HG02678 (cell line): Measurements from ENCODE around the gene ARSI.

ENCODE experiments used
- ATAC-seq: cut with Tn5 transposase; IDR thresholded peaks from one replicate; pipeline ENCODE4 v1.9.1; 2021; ENCODE audit warnings: mild to moderate bottlenecking, moderate library complexity; ENCODE audit not compliant: unreplicated experiment

The ARSI gene

DNA sequence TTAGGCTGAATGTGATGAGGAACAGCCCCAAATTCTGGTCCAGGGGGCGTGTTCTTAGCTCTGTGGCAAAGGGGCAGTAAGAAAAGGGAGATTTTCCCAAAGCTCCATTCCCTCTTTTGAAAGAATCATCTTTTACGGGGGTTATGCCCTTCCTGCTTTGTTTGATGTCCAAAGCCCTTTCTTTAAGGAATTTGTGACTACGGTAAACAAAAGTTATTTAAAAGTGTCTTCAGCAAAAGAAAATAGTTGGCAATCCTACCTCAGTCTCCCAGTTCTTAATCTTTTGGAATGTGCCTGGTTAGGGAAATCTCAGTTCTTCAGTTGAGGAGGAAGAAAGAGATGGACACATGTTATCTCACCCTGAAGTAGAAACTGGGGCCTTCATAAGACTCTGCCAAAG is 24.4 kb upstream of the ARSI start:
- no peak for ATAC-seq

DNA sequence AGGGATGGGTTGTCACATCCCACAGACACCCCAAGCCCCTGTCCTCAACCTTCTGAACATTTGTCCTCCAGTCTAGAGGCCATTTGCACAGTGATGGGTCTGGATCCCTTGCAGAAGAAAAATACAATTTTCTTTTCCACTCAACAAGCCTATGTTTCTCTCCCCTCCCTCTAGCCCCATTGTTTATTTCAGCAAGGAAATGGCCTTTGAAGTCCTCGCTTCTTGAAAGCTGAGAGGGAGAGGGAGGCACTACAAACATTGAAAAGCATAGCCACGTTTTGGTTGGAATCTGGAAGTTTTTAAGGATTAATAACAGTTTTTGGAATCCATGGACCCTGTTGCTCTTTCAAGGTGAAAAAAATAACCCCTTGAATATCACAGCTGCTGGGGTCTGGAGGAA is 24.0 kb upstream of the ARSI start:
- no peak for ATAC-seq

DNA sequence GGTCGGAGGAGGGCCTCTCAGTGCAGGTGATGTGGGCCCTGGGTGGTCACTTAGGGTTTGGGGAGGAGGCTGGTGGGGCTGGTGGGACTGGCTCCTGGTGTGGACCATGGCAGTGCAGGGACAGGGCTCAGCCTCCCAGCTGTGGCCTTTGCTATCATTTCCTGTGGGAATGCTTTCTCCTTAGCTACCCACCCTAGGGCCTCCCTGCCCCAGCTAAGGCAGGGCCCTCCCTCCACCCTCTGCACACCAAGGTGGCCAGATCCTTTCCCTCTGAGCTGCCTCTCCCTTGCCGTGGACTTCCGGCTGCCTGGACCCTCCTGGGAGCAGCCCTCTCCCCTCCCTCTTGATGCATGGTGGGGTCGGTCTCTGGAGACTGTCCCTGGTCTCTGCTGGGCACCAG is 22.7 kb upstream of the ARSI start:
- ATAC-seq: no peak

DNA sequence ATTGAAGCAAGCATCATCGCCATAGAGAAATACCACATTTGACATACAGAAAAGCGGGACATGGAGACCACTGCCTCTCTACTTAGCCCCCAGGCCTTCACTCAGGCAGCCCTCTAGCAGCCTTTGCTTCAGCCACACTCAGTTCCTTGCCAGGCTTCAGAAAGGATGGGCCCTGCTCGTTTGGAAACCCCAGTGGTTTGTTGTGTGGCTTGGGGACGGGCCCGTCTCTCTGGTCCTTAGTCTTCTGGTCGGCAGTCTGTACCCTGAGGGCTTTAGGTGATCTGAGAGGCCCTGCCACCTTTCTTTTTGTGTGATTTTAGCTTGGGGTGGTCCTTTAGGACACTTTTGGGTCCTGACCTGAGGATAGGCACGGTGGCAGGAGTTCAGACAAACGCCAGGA is 21.1 kb upstream of the ARSI start:
- no peak for ATAC-seq

DNA sequence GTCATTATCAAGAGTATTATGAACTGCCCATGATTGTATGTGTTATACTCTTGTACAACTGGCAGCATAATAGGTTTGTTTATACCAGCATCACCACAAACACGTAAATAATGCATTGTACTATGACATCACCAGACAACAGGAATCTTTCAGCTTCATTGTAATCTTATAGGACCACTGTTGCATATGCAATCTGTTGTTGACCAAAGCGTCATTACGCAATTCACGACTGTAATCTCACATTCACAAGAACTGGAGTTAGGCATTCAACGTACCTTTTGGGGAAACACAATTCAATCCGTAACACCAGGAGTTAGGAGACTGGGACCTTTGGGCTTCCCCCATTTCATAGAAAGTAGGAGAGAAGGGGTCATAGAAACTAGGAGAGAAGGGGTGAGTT is 20.4 kb upstream of the ARSI start:
- ATAC-seq: no peak

DNA sequence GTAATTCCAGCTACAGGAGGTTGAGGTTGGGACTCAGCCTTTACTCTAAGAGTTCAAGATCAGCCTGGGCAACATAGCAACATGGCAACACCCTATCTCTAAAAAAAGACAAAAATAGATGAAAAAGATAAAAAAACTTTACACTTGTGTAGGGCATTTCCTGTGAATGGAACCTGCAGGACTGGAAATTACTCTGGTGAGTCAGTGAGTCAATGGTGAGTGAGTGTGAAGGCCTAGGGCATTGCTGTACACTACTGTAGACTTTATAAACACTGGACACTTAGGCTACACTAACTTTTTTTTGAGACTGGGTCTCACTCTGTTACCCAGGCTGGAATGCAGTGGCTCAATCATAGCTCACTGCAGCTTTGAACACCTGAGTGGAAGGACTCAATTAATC is 19.5 kb upstream of the ARSI start:
- no peak for ATAC-seq

DNA sequence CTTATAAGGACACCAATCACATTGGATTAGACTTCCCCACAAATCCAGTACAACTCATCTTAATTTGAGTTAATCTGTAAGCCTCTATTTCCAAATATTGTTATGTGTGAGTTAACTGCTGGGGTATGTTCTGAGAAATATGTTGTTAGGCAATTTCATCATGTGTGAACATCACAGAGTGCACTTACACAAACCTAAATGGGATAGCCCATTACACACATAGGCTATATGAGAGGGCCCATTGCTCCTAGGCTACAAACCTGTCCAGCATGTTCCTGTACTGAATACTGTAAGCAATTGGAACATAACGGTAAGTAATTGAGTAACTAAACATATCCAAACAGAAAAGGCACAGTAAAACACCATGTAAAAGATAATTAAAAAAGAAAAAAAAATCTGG is 19.1 kb upstream of the ARSI start:
- ATAC-seq: no peak

DNA sequence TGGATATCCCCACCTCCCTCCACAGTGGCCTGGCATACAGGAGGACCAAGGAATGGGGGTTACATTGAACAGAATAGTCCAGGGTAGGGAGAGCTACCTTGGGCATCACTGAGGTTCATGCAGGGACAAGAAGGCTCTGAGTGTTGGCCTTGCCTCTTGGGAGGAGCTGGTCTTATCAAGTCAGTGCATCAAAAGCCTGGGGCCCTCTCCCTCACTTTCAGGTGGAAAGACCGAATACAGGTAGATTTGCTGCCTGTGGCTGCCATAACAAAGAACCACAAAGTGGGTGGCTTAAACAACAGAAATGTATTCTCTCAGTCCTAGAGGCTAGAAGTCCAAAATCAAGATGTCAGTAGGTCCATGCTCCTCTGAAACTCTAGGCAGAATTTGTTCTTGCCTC is 18.5 kb upstream of the ARSI start:
- ATAC-seq: no peak

DNA sequence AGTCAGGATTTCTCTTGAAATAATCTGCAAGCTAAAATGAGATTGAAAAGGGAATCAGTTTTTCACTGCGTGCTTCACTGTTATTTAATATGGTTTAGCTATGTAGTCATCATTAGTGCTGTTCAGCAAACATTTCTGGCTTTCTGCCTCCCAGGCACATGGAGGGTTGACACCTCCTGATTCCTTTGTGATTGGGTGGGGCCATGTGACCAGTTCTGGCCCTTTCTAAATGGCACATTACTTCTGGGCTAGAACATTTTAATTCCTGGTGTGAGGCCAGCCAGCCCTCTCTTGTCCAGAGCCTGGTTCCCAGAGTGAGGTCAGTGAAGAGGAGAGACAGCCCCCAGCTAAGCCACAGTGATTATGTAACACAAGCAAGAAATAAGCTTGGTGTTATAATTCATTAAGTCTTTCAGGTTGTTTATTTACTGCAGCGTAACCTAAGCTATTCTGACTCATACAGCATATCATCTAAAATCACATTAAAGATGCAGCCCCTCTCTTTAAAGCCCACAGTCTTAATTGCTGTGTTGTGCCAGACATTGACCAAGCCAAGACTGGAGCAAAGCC is 17.4 kb upstream of the ARSI start:
- ATAC-seq: no peak

DNA sequence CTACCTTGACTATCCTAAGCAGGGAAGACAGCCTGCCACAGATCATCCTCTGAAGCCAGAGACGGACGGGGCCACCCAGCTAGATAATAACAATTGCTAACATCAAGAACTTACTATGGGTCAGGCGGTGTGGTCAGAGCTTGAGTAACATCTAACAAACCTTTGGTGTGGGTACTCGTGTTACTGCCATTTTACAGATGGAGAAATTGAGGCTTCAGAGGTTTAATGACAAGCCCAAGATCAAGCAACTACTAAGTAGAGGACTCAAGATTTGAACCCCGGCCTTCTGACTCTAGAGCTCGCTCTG is 16.7 kb upstream of the ARSI start:
- no peak for ATAC-seq

DNA sequence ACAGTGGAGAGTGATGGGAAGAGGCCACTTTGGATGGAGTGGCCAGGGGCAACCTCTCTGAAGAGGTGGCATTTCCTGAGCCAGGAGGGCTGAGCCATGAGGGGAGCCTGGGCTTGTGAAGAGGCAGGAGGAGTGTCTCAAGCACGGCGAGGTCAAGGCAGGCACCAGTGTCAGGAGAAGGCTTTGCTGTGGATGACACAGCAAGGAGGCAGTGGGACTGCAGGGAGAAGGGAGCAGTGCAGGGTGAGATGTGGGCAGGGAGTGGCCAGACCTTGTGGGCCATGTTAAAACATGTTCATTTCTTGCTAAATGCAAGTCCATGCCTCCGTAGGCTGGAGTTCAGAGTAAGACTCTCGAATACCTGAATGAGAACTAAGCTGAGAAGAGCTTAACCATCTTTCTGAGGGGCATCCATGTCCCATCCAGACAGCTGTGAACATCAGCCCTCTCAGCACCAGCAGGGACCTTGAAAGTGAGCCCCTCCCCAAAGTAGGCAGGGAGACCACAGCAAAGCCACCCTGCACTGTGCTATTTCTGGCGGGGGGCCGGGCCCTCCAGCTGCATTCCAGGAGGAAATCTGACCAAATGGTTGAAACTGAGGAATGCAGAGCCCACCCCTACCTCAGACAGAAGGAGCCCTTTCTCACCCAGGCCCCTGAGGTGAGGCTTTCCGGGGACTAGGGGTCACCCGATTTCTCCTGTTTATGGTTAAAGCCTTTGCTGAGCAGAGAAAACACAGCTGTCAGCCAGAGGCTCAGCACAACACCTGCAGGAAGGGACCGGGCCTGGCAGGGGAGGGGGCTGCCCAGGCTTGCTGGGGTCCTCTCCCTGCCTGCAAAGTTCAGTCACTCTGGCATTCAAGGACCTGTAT is 16.1 kb upstream of the ARSI start:
- no peak for ATAC-seq

DNA sequence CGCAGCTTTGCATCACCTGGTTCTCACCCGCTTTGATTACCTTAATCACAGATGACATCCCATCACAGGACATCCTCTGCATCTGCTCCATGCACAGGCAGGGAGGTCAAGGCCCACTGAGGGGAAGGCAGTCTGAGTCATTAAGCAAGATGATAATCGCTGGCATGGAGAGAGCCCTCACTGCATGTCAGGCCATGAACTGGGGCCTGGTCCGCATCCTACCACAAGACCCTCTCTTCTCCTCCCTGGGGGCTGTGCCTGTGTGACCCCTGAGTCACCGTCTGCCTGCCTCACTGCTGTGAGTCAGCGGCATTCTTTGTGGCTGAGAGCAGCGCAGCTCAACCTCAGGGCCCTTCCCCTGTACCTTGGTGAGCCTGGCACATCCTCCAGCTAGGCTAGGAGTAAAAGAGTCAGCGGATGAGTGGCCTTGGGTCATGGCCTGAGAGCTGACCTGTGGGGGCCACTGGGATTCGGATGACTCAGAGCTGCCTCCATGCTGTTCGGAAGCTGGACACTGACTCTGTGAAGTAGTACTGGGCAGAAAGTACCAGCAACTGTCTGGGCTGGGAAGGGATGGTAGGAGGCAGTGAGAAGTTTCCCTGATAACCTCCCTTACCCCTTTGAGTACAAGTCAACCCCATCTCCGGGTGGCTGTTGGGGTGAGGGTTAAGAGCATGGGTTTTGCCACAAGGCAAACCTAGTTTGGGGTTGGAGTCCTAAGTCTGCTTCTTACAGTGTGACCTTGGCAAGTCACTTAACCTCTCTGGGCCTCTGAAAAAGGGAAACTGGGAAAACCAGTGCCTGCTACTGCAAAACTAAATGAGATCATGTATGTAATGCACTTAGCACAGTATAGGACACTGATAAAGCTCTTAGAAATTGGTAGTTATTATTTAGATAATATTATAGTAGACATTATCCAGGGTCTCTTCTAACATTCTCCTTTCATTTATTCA is 14.6 kb upstream of the ARSI start:
- ATAC-seq: no peak

DNA sequence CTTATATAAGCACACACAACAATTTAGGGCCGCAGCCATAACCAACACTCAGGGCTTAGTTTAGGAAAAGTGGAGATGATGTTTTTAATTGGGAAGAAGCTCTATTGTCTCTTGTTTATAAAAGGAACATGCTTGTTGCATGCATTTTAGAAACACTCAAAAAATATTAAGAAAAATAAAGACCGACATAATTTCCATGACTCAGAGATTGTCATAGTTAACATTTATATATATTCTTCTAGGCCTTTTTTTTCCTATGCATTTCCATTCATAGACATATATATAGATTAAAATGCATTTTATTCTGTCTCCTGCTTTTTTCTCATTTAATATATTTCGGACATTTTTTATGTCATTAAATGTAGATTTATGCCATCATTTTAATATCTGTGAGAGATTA is 13.6 kb upstream of the ARSI start:
- ATAC-seq: no peak

DNA sequence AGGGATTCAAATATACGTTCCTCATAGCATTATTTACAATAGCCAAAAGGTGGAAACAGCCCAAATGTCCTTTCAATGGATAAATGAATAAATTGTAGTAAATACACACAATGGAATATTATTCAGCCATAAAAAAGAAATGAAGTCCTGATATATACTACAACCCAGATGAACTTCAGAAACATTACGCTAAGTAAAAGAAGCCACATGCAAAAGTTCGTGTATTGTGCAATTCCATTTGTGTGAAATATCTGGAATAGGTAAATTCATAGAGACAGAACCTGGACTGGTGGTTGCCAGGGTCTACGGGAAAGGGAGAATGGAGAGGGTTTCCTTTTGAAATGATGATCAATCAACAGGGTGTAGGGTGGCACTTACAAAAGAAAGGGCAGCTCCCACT is 12.5 kb upstream of the ARSI start:
- no peak for ATAC-seq

DNA sequence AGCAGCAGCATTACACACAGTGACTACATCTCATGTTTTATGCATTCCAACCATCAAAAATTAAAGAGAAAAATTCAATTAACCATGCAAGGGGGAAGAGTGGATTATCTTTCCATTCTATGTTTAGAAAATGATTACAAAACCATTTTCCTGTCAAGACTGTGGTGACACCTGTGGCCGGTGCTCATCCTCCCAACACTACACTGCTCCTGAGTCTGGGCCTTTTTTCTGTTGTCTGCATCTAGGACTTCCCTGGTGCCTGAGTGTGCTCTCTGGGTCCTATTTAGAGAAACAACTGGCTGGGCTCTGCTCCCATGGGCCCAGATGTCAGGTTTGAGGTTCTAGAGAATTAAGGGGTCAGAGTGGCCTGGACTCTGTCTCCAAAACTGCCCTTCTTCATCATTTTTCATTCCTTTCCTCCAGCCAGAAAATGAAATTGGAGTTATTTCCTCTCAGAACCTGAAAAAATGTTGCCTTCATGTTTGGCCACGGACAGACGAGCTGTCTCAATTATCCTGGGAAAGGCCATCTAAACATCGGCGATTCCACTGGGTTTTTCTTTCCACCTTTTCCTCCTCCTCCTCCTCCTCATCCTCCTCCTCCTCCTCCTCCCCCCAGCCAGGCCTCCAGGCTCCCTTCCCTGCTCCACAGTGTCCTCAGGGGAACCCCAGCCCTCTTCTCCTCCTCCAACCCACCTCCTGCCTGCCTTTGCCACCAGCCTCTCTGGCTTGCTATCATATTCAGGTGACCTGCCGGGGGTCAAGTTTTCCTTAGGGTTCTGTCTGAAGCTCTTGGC is 11.4 kb upstream of the ARSI start:
- ATAC-seq: no peak

DNA sequence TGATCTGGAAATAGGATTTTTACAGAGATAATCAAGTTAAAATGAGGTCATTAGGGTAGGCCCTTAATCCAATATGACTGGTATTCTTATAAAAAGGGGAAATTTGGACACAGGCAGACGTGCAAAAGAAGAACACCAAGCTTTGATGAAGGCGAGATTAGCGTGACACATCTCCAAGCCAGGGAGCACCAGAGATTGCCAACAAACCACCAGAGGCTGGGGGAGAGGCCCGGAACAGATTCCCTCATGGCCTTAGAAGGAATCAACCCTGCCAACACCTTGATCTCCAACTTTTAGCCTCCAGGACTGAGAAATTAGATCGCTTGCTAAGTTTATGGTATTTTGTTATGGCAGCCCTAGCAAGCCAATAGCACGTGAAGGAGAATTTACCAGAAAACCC is 10.8 kb upstream of the ARSI start:
- no peak for ATAC-seq

DNA sequence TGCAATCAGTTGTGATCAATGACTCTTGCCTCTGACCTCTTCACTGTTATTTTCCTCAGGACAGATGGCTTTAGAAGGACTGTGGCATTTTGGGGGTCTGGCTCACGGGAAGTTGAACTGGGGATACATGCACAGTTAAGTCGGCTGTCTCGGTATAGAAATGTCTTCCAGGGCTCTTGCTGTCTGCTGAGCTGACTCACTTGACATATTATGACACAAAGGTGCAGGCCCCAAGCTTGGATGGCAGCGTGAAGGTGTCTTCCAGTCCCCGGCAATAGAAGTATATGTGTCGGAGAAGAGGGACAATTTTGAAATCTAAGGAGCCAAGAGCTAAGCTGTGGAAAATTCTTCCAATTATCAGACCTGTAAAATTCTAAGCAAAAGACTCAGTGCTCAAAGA is 9.8 kb upstream of the ARSI start:
- no peak for ATAC-seq

DNA sequence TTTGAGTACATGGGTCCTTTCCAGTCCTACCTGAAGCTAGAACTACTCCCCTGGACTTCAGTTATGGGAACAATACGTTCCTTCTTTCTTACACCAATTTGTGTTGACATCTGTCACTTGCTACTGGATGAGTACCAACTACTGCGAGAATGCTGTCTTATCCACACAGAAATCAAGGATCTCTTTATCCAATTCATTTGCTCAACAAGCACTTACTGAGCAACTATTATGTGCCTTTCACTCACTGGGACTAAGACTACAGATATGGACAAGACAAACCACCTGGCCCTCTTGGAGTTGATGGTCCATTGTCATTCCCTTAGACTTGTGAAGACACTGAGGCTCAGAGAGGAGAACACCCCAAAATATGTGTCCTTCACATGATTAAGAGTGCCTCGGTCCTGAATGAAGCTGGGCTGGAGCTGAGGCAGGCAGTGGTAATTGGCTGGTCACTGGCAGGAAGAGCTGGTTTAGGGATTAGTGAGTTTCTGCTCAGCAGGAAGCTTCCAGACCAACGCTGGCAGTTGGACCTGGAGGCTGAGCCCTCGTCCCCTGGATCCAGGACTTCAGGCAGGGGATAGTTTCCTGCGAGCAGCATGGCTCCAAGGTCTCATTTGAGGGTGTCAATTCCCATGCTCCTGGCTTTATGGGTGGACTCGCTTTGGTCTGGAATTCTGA is 8.4 kb upstream of the ARSI start:
- no peak for ATAC-seq

DNA sequence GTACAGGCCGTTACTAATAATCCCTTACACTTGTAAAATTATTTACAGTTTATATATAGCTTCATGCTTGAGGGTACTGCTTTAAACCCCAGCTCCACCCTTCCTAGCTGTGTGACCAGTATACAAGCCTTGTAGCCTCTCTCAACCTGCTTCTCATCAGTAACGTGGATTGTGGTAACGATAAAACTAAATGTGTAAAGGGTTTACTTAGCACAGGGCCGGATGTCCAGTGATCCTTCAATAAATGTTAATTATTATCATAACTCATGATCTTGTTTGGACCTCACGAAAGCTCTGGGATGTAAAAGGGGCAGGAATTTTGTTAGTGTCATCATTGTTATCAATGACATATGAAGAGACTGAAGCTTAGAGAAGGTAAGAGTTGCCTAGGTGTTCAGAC is 7.5 kb upstream of the ARSI start:
- ATAC-seq: no peak

DNA sequence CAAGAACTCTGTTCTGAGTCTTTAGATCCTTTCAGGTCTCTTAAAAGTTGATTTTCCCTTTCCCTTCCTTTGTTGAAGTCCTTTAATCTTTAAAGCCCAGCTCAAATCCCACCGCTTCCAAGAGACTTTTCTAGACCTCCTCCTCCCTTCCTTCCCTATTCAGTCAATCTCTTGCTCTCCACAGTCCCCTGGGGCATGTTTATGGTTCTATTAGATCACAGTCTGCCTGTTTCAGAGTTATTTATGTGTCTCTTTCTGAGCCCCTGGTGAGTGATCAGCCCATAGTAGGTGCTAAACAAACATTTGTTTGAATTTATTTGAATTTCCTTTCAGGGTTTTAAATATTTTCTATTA is 7.2 kb upstream of the ARSI start:
- no peak for ATAC-seq
